ENCODE measurements around the gene ARSJ. TPM values are rescaled to one million over a fixed set of nuclear protein-coding genes. Genes with fewer than 3 reads are reported as not detected.

The ARSJ gene
- total RNA-seq, 4 donors from 2014 or later = 3.8 to 21.5 (median 7.8) TPM

GRCh38 chr4:113921089-113921794 lies 58.2 kb downstream of the ARSJ start:
- TF ChIP-seq CTCF (IDR thresholded peaks at IDR 0.05) = no peak
- DNase-seq (ENCODE audit: low spot score) (no peak), ATAC-seq (ENCODE audit: low FRiP score) (no peak)

- DNase-seq (ENCODE audit: low spot score) = no peak
- no peak for TF ChIP-seq CTCF (IDR thresholded peaks at IDR 0.05)
- no peak for ATAC-seq (ENCODE audit: low FRiP score)
These were observed 59.8 kb downstream of the ARSJ start for GRCh38 chr4:113919611-113920010.

- no peak for TF ChIP-seq CTCF (IDR thresholded peaks at IDR 0.05)
- ATAC-seq (ENCODE audit: low FRiP score) = no peak
- DNase-seq (ENCODE audit: low spot score) = no peak
These were observed 60.3 kb downstream of the ARSJ start for GRCh38 chr4:113919145-113919544.

- TF ChIP-seq CTCF (IDR thresholded peaks at IDR 0.05) = no peak
- DNase-seq (ENCODE audit: low spot score) (no peak), ATAC-seq (ENCODE audit: low FRiP score) (no peak)
These were observed 70.6 kb downstream of the ARSJ start for GRCh38 chr4:113908829-113909228.

- ATAC-seq (ENCODE audit: low FRiP score) = no peak
- DNase-seq (ENCODE audit: low spot score) = no peak
- no peak for TF ChIP-seq CTCF (IDR thresholded peaks at IDR 0.05)
These were observed 71.9 kb downstream of the ARSJ start for GRCh38 chr4:113907559-113907958.

GRCh38 chr4:113905301-113905700 lies 74.1 kb downstream of the ARSJ start:
- DNase-seq (ENCODE audit: low spot score) (no peak), ATAC-seq (ENCODE audit: low FRiP score) (no peak)
- TF ChIP-seq CTCF (IDR thresholded peaks at IDR 0.05) = no peak

- no peak for TF ChIP-seq CTCF (IDR thresholded peaks at IDR 0.05)
- no peak for ATAC-seq (ENCODE audit: low FRiP score)
These were observed 74.6 kb downstream of the ARSJ start for GRCh38 chr4:113904877-113905276.

More at GRCh38 chr4:113904877-113905276, 74.6 kb downstream of the ARSJ start:
- no peak for DNase-seq (ENCODE audit: low spot score)

All from omental fat pad (tissue), 4 donors.